Esophagus squamous epithelium (tissue), 5 donors: Measurements from ENCODE around the gene SULT1A4. TPM values are rescaled to one million over a fixed set of nuclear protein-coding genes. Genes with fewer than 3 reads are reported as not detected.
"Not testable (repeated sequence)": the region's sequence is repeated elsewhere in the genome, so short reads cannot be mapped to it uniquely, and the experiment has no call there.

ENCODE experiments used
- DNase-seq: peaks from one replicate; lab custom pipeline; 2025; lab: John Stamatoyannopoulos, UW
- H3K27ac ChIP-seq, 4 donors: fragments of 200-600 bp; sonication (generic); one replicate each; pipeline ENCODE4 v1.5.1; 2016 to 2019; ENCODE audit warnings: mild to moderate bottlenecking in 1 of 4
- H3K27me3 ChIP-seq, 4 donors: fragments of 200-600 bp; sonication (generic); 1 replicate in 3 of 4; 2 replicates in 1 of 4; pipeline versions ENCODE4 v1.5.1 to v1.6.0; 2017 to 2021; ENCODE audit warnings: antibody characterized with exemption in 1 of 4
- H3K36me3 ChIP-seq, 3 donors: fragments of 200-600 bp; sonication (generic); one replicate each; pipeline ENCODE4 v1.5.1; 2016 to 2019
- H3K4me1 ChIP-seq, 3 donors: fragments of 200-600 bp; sonication (generic); one replicate each; pipeline ENCODE4 v1.5.1; 2017 to 2019
- H3K4me3 ChIP-seq, 4 donors: fragments of 200-600 bp; sonication (generic); 1 replicate in 3 of 4; 2 replicates in 1 of 4; pipeline ENCODE4 v1.5.1; 2016 to 2019; ENCODE audit warnings: mild to moderate bottlenecking in 2 of 4, moderate library complexity in 1 of 4
- H3K9me3 ChIP-seq, 3 donors: fragments of 200-600 bp; sonication (generic); one replicate each; pipeline ENCODE4 v1.5.1; 2016 to 2019
- WGBS, 2 donors: methylation state at CpG; one replicate each; pipeline ENCODE4 v1.1.5; 2018; 5-methylcytosine and 5-hydroxymethylcytosine counted together
- intact Hi-C: fragments of 100-400 bp; cut with DNase I; formaldehyde crosslinking; loops from one replicate; pipeline ENCODE4 v1.15.0; 2022
- small RNA-seq, 4 donors: library from RNA; depleted of rRNA; stranded (forward); fragments of <200 nt; gene quantifications; one replicate each; pipeline ENCODE3, GENCODE V24; 2016
- total RNA-seq, 4 donors: library from RNA; depleted of rRNA; stranded (reverse); fragments of >200 nt; gene quantifications; one replicate each; pipeline ENCODE4 v1.1.0, GENCODE V29; 2016
- donor health status: DM: yes; HTN: yes; CAD: no.

SULT1A4 gene
- total RNA-seq, 4 donors from 2014 or later, result 2.9 to 5.5 (median 4.5) TPM

GRCh38 chr16:29472065-29472464 lies 12.4 kb downstream of the SULT1A4 start:
- H3K27me3 ChIP-seq, DNase-seq, H3K4me1 ChIP-seq, H3K9me3 ChIP-seq, H3K36me3 ChIP-seq, H3K27ac ChIP-seq, intact Hi-C loops, H3K4me3 ChIP-seq: not testable (repeated sequence)
- WGBS, 2 donors, result no CpG with 5 or more reads among the region's 4 CpGs

GRCh38 chr16:29482276-29482675 lies 22.6 kb downstream of the SULT1A4 start:
- H3K27ac ChIP-seq, H3K27me3 ChIP-seq, intact Hi-C loops, H3K9me3 ChIP-seq, H3K4me1 ChIP-seq, DNase-seq, H3K36me3 ChIP-seq, H3K4me3 ChIP-seq: not testable (repeated sequence)
- no CpG with 5 or more reads among the region's 12 CpGs for WGBS, 2 donors

- H3K4me1 ChIP-seq, intact Hi-C loops, H3K9me3 ChIP-seq, H3K4me3 ChIP-seq, H3K36me3 ChIP-seq, H3K27ac ChIP-seq, H3K27me3 ChIP-seq, DNase-seq: not testable (repeated sequence)
- no CpG with 5 or more reads among the region's 6 CpGs for WGBS, 2 donors
These were observed 46.6 kb downstream of the SULT1A4 start, which contains the start of gene NPIPB12 for GRCh38 chr16:29506308-29506707. NPIPB12 (minus strand) TSS chr16:29506408.

Small RNAs within 50 kb of the gene (small RNA-seq; reads per million reads assigned to genes)
- gene AC133555.2, result 0 reads per million in 4 donors

Other genes with a start within 250 kb of the SULT1A4 start
- 1 to 10 TPM in 1 of 4 donors, under 1 TPM in 3; 0.11 to 2.1 (median 0.47) TPM for gene NPIPB11, start 53.2 kb upstream of the SULT1A4 start, total RNA-seq
- 10 to 100 TPM; 10.3 to 20.8 (median 12.0) TPM for gene BOLA2, start 5.6 kb upstream of the SULT1A4 start, total RNA-seq
- 10 to 100 TPM; 11.1 to 25.5 (median 21.2) TPM for gene SLX1B, start 5.4 kb upstream of the SULT1A4 start, total RNA-seq
- gene NPIPB12, start 46.5 kb downstream of the SULT1A4 start, total RNA-seq, result 10 to 100 TPM in 3 of 4 donors, 1 to 10 TPM in 1; 4.7 to 64.7 (median 26.2) TPM
- gene SPN, start 203.3 kb downstream of the SULT1A4 start, total RNA-seq, result 1 to 10 TPM; 1.3 to 4.2 (median 2.8) TPM
- gene QPRT, start 219.3 kb downstream of the SULT1A4 start, total RNA-seq, result 1 to 10 TPM in 2 of 4 donors, under 1 TPM in 2; 0.40 to 3.6 (median 1.9) TPM